Tibial nerve (tissue), 4 donors: ENCODE measurements around the gene ZNF263.

Experiments
- CTCF ChIP-seq, 5 experiments: fragments of 200-600 bp in 3 of 5; fragments of 450-650 bp in 2 of 5; sonication (generic) in 3 of 5; IDR thresholded peaks; one replicate each; pipeline ENCODE4 v1.5.1; 2016 to 2019; ENCODE audit warnings: antibody characterized with exemption in 5 of 5, mild to moderate bottlenecking in 3 of 5, moderate library complexity in 2 of 5
- EP300 ChIP-seq, 2 donors: sonication (generic); formaldehyde crosslinking; IDR thresholded peaks; one replicate each; pipeline ENCODE4 v1.6.1; 2017; ENCODE audit warnings: antibody characterized with exemption in 2 of 2, mild to moderate bottlenecking in 1 of 2
- POLR2A ChIP-seq, 2 donors: fragments of 450-650 bp; IDR thresholded peaks; one replicate each; pipeline ENCODE4 v1.6.1; 2017; ENCODE audit warnings: antibody characterized with exemption in 2 of 2, mild to moderate bottlenecking in 2 of 2, moderate library complexity in 2 of 2

GRCh38 chr16:3276679-3277078 lies 6.6 kb upstream of the ZNF263 start:
- TF ChIP-seq CTCF (IDR thresholded peaks at IDR 0.05) (no peak), POLR2A (IDR thresholded peaks at IDR 0.05) (no peak), EP300 (IDR thresholded peaks at IDR 0.05) (no peak)
